Heart right ventricle (tissue), 16 donors: ENCODE data around the gene GRIA1. TPM values are rescaled to one million over a fixed set of nuclear protein-coding genes. Genes with fewer than 3 reads are reported as not detected.
"Not testable (repeated sequence)": the region's sequence is repeated elsewhere in the genome, so short reads cannot be mapped to it uniquely, and the experiment has no call there.

ENCODE experiments used
- ATAC-seq, 8 donors: fragments of 200-7000 bp; cut with Tn5 transposase; one replicate each; pipeline ENCODE4 v1.9.1; 2020; ENCODE audit warnings: mild to moderate bottlenecking in 8 of 8, moderate library complexity in 8 of 8, moderate number of reproducible peaks in 1 of 8
- DNase-seq, 2 donors: peaks; one replicate each; pipeline ENCODE4 v3.0.0-alpha.2; 2020
- H3K27ac ChIP-seq, 10 donors: fragments of 200-600 bp; sonication (generic) in 2 of 10; one replicate each; pipeline versions ENCODE4 v1.5.0 to v1.8.0; 2020 to 2022; ENCODE audit warnings: mild to moderate bottlenecking in 3 of 10
- H3K27me3 ChIP-seq, 7 donors: fragments of 200-600 bp; one replicate each; pipeline ENCODE4 v1.8.0; 2021 to 2022; ENCODE audit warnings: mild to moderate bottlenecking in 2 of 7
- H3K36me3 ChIP-seq, 9 donors: fragments of 200-600 bp; sonication (generic) in 1 of 9; one replicate each; pipeline versions ENCODE4 v1.5.0 to v1.8.0; 2020 to 2022; ENCODE audit warnings: mild to moderate bottlenecking in 2 of 9
- H3K4me1 ChIP-seq, 9 donors: fragments of 200-600 bp; sonication (generic) in 1 of 9; one replicate each; pipeline versions ENCODE4 v1.5.0 to v1.8.0; 2020 to 2022; ENCODE audit warnings: mild to moderate bottlenecking in 4 of 9
- H3K4me3 ChIP-seq, 10 donors: fragments of 200-600 bp; sonication (generic) in 2 of 10; one replicate each; pipeline versions ENCODE4 v1.5.0 to v1.8.0; 2020 to 2022; ENCODE audit warnings: mild to moderate bottlenecking in 7 of 10, moderate library complexity in 2 of 10
- H3K9me3 ChIP-seq, 11 donors: fragments of 200-600 bp in 10 of 11; sonication (generic) in 2 of 11; one replicate each; pipeline versions ENCODE4 v1.5.0 to v1.8.0; 2013 to 2022; ENCODE audit warnings: mild to moderate bottlenecking in 2 of 11, control low read depth in 1 of 11, moderate library complexity in 1 of 11
- WGBS, 2 donors: extraction: QIAGEN DNeasy Blood & Tissue Kit; methylation state at CpG; one replicate each; pipeline ENCODE4 v1.1.7; 2013; ENCODE audit warnings: inconsistent platforms in 1 of 2; 5-methylcytosine and 5-hydroxymethylcytosine counted together
- intact Hi-C, 10 donors: fragments of 100-400 bp; cut with DNase I; formaldehyde crosslinking; loops; one replicate each; pipeline versions ENCODE4 v1.11.1 to v1.14.2; 2022
- polyA plus RNA-seq, 2 donors: library from polyadenylated mRNA; stranded (reverse); fragments of 200-250 nt; gene quantifications; one replicate each; pipeline ENCODE4 v1.2.3, GENCODE V29; 2013
- total RNA-seq, 10 donors: library from RNA; stranded (reverse); fragmentation: NEBNext Ultra II Directional in 3 of 10; extraction: Animal tissue kit (Norgen Biotek cat#: 25700) in 3 of 10; gene quantifications; one replicate each; pipeline versions ENCODE4 v1.2.1 to v1.2.4, GENCODE V29; 2021 to 2023
- TF ChIP-seq, protein P1 (sequence below), 9 donors: fragments of 200-600 bp; sonication (generic) in 2 of 9; IDR thresholded peaks; one replicate each; pipeline versions ENCODE4 v1.5.0 to v1.8.0; 2021 to 2022; ENCODE audit warnings: antibody characterized with exemption in 9 of 9, mild to moderate bottlenecking in 5 of 9, moderate library complexity in 1 of 9
- donor health status: Arrhythmogenic right ventricular cardiomyopathy.
- donor health status: ischemic (EF 13 %, LVEDD 7.1; RV severe dilation, severe dysfunction).
- donor health status: healthy with polysubstance abuse.
- donor health status: DM: no; HTN: yes; CAD: no.
- donor health status: DM: no; HTN: no; CAD: no.
- donor health status: ischemic (EF 25% LVEDD 6.9; RV normal size, moderate dysfunction).
- donor health status: ischemic (EF 25% LVEDD 5.7; RV mildly dilated, moderate dysfunction).
- donor health status: healthy.
- donor health status: DM: yes; HTN: yes; CAD: no.
- donor health status: Ischemic cardiomyopathy.
- donor health status: ischemic (EF 35%, LVEDD 5.7; RV mildly dilated, moderate dysfunction).
- donor health status: nonischemic (EF 11% LVEDD 7.7; RV severe dilation, severe dysfunction).
- donor health status: DM: yes; HTN: yes; CAD: no.
- donor health status: PGD.
- donor health status: ischemic (EF 29% LVEDD 5.4; RV normal size, mild dysfunction).
- donor health status: nonischemic (EF 23%, LVEDD 6.1; RV moderate dilation, normal function).

The GRIA1 gene
- total and polyA plus RNA-seq, 12 donors, result 0.04 to 0.49 (median 0.23) TPM; not detected in 3

- H3K27me3 ChIP-seq, result no peaks in the 10 kb centered on the region
- H3K4me3 ChIP-seq, result no peak overlapping the region
- WGBS, 2 donors, result 70 to 72% methylated on average over 4 of the region's 4 CpGs
- TF ChIP-seq, protein P1, sequence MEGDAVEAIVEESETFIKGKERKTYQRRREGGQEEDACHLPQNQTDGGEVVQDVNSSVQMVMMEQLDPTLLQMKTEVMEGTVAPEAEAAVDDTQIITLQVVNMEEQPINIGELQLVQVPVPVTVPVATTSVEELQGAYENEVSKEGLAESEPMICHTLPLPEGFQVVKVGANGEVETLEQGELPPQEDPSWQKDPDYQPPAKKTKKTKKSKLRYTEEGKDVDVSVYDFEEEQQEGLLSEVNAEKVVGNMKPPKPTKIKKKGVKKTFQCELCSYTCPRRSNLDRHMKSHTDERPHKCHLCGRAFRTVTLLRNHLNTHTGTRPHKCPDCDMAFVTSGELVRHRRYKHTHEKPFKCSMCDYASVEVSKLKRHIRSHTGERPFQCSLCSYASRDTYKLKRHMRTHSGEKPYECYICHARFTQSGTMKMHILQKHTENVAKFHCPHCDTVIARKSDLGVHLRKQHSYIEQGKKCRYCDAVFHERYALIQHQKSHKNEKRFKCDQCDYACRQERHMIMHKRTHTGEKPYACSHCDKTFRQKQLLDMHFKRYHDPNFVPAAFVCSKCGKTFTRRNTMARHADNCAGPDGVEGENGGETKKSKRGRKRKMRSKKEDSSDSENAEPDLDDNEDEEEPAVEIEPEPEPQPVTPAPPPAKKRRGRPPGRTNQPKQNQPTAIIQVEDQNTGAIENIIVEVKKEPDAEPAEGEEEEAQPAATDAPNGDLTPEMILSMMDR (IDR thresholded peaks at IDR 0.05), result no peak
- intact Hi-C loops, result no loop called here
- ATAC-seq (no peak), DNase-seq (no peak)
- H3K4me1 ChIP-seq, result no peaks in the 10 kb centered on the region
- no peak overlapping the region for H3K27ac ChIP-seq
- no peaks in the 10 kb centered on the region for H3K36me3 ChIP-seq
- H3K9me3 ChIP-seq, result peaks cover 0 to 9% (median 0%) of the 10 kb centered on the region in 11 donors
Observed at GRCh38 chr5:153860195-153860886, 369.9 kb downstream of the GRIA1 start.

- H3K4me1 ChIP-seq, H3K27ac ChIP-seq, H3K4me3 ChIP-seq, H3K27me3 ChIP-seq, intact Hi-C loops, H3K9me3 ChIP-seq, H3K36me3 ChIP-seq, DNase-seq, ATAC-seq: not testable (repeated sequence)
- 73 to 76% methylated on average over 5 of the region's 5 CpGs for WGBS, 2 donors
Observed at GRCh38 chr5:153862906-153863305, 372.4 kb downstream of the GRIA1 start.
